NOMO-1 treated with DMSO at 0.1 percent for 48 hours (cell line): ENCODE data around the gene ACOX3.

Source experiments
- DNase-seq: peaks from one replicate; lab custom pipeline; 2025; ENCODE audit not compliant: unreplicated experiment; lab: John Stamatoyannopoulos, UW

The ACOX3 gene

GRCh38 chr4:8325291-8325973 lies 115.1 kb downstream of the ACOX3 start:
- no peak for DNase-seq

DNA sequence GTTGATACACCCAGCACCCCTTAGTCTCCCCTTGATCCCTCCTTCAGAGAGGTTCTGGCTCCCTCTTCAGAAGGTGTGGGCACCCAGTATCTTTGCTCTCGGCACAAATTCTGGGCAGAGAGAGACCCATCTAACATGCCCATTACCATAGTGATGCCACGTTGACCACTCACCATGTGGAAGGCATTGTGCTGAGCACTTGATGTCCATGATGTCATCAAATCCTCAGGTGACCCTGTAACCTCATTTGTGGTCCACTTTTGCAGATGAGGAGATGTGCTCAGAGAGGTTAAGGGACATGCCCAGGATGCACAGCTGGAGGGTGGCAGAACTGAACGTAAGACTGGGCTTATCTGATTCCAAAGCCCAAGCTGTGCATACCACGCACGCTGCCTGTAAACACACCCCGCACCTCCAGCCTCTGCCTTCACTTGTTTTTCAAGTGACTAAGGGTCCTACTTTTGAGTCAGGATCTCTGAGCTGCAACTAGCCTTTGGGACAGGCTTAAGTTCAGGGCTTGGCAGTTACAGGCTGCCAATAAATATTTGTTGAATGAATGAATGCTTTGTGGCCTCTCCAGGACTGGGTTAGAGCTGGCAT lies 115.8 kb downstream of the ACOX3 start:
- no peak for DNase-seq

GRCh38 chr4:8323947-8324555 lies 116.5 kb downstream of the ACOX3 start:
- no peak for DNase-seq

DNA sequence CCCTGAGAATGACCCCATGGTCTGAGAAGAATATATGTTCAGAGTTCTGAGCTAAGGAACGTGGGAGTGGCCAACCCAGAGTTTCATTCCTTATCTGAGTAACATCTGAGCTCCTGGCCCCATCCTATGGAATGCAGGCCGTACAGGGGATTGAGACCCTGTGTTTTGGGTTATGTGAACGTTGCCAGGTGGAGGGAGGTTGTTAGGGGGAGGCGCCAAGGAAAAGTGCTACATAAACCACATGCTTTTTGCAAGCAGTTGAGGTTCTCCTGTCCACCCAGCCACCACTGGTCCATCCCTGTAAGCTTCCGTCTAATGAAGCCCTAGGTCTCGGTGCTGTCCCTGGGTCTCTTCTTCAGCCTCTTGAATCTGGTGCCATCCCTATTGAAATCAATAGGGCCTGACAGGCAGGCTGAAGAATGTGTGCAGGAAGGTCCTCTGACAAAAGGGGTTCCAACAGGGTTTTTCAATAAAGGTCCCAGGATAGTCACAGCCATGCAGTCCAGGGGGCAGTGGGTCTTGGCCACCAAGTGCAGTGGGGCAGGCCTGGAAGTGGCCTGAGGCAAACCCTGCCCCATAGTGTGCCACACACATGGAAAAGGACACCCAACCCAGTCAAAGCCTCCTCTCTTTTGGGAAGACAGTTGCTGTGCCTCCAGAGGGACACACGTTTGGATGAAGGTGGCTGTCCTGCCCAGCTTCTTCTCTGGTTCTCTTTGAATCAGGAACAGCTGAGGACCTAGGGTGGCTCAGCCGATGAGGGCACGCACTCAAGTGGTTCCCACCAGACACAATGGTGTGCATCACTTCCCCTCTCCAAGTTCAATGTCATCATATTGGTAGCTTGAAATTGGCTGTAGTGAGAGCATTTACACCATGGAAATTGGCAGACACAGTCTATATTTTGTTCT lies 117.5 kb downstream of the ACOX3 start:
- DNase-seq: no peak

GRCh38 chr4:8321771-8322170 lies 118.8 kb downstream of the ACOX3 start:
- no peak for DNase-seq

DNA sequence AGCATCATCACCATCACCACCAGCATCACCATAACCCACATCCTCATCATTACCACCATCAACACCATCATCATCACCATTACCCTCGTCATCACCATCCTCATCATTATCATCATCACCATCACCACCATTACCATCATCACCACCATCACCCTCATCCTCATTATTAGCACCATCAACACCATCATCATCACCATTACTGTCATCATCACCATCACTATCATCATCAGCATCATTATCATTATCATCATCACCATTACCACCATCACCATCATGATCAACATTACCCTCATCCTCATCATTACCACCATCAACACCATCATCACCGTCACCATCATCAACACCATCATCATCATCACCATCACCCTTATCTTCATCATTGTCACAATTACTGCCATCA lies 119.3 kb downstream of the ACOX3 start:
- no peak for DNase-seq

DNA sequence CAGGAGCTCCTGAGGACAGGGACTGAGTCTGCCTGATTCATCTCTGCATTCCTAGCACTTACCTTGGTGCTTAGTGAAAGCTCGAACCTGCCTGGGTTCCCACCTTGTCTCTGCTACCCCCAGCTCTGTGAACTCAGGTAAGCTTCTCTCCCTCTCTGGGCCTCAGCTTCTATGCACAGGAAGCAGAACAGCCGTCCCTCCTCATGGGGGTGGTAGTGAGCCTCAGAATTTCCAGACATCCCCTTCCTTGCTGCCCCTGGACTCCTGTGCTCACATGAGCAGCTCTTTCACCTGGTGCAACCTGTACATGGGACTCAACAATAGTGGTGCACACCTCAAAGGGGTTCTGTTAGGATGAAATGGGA lies 120.2 kb downstream of the ACOX3 start:
- DNase-seq: no peak

- peak; percentile 41 for DNase-seq
Observed at GRCh38 chr4:8319731-8320385, 120.7 kb downstream of the ACOX3 start.

DNA sequence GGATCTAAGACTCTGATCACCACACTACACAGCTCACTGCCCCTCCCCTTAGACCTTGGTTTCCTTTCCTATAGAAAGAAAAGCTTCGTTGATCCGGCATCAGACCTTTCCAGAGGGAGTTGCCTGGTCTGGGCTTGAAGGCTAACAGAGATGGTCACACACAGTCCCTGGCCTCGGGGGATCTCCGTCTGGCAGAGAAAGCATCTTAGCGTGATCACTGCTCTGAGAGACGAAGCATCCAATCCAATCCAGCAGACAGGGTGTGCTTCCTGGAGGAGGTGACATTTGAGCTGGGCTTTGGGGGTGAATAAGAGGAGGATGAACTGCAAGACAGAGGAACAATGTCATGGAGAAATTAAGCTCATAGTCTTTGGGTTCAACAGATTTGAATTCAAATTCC lies 121.5 kb downstream of the ACOX3 start:
- DNase-seq: no peak

- no peak for DNase-seq
Observed at GRCh38 chr4:8318509-8318908, 122.0 kb downstream of the ACOX3 start.

DNA sequence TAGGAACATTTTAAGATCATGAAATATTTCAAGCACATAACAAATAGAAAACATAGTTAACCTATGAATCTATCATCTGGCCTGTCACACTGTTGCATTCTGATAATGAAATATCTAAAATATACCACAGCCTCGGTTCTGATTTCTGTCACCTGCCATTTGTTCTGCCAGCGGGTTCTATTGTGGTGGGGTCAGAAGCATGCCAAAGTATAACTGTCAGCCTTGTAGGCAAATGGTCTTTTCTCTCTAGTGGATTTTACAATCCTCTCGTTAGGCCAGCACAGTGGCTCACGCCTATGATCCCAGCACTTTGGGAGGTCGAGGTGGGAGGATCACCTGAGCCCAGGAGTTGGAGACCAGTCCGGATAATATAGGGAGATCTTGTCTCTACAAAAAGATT lies 123.0 kb downstream of the ACOX3 start:
- no peak for DNase-seq

DNA sequence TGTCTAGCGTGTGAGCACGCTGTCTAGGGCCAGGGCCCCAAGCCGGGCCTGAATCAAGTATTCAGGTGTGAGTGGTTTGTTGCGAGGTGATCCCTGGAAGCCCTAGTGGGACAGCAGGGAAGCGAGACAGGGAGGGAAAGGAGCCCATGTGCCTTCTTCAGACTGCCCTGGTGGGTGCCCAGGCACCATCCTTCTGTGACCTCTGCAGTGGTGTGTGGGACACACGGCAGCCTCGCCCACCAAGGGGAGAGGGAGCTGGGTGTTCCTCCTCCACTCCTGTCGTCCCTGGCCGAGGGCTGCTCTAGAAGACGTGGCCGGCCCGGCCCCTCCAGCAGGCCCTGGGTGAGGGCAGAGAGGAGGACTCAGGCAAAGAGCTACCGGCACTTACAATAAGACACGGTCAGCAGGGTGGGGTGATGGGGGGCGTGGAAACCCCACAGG lies 123.6 kb downstream of the ACOX3 start:
- no peak for DNase-seq
